ENCODE data around the gene NTSR1. TPM values are rescaled to one million over a fixed set of nuclear protein-coding genes. Genes with fewer than 3 reads are reported as not detected.

Gene NTSR1
- total RNA-seq, 4 donors from 2014 or later = 0.76 TPM; not detected in 3

- Histone ChIP-seq H3K27ac (no peak overlapping the region), H3K27me3 (no peaks in the 10 kb centered on the region), H3K4me1 (no peaks in the 10 kb centered on the region), H3K36me3 (no peaks in the 10 kb centered on the region), H3K4me3 (no peak overlapping the region), H3K9me3 (no peaks in the 10 kb centered on the region)
- no peak for DNase-seq
- TF ChIP-seq POLR2A (IDR thresholded peaks at IDR 0.05) (no peak), CTCF (IDR thresholded peaks at IDR 0.05) (no peak)
Observed at GRCh38 chr20:62766716-62767115, 58.1 kb downstream of the NTSR1 start.

GRCh38 chr20:62768234-62768546, 59.6 kb downstream of the NTSR1 start:
- Histone ChIP-seq H3K36me3 (no peaks in the 10 kb centered on the region), H3K27me3 (no peaks in the 10 kb centered on the region), H3K4me1 (no peaks in the 10 kb centered on the region), H3K4me3 (no peak overlapping the region), H3K27ac (no peak overlapping the region), H3K9me3 (no peaks in the 10 kb centered on the region)
- no peak for DNase-seq
- TF ChIP-seq POLR2A (IDR thresholded peaks at IDR 0.05) = no peak
- no peak for TF ChIP-seq CTCF (IDR thresholded peaks at IDR 0.05)

- no peak overlapping the region for H3K27ac ChIP-seq
- no peak for DNase-seq
- no peaks in the 10 kb centered on the region for H3K36me3 ChIP-seq
- no peaks in the 10 kb centered on the region for H3K27me3 ChIP-seq
- no peak overlapping the region for H3K4me3 ChIP-seq
- H3K9me3 ChIP-seq = no peaks in the 10 kb centered on the region
- H3K4me1 ChIP-seq = no peaks in the 10 kb centered on the region
- TF ChIP-seq CTCF (IDR thresholded peaks at IDR 0.05) (no peak), POLR2A (IDR thresholded peaks at IDR 0.05) (no peak)
Observed at GRCh38 chr20:62768551-62769287, 60.1 kb downstream of the NTSR1 start.

- Histone ChIP-seq H3K9me3 (no peaks in the 10 kb centered on the region), H3K27me3 (no peaks in the 10 kb centered on the region), H3K4me1 (no peaks in the 10 kb centered on the region), H3K27ac (no peak overlapping the region), H3K4me3 (no peak overlapping the region), H3K36me3 (no peaks in the 10 kb centered on the region)
- TF ChIP-seq POLR2A (IDR thresholded peaks at IDR 0.05) = no peak
- no peak for TF ChIP-seq CTCF (IDR thresholded peaks at IDR 0.05)
- DNase-seq = no peak
Observed at GRCh38 chr20:62769346-62770071, 60.9 kb downstream of the NTSR1 start.

GRCh38 chr20:62770111-62770910, 61.7 kb downstream of the NTSR1 start:
- H3K4me1 ChIP-seq = no peaks in the 10 kb centered on the region
- no peaks in the 10 kb centered on the region for H3K36me3 ChIP-seq
- no peaks in the 10 kb centered on the region for H3K27me3 ChIP-seq
- no peak overlapping the region for H3K27ac ChIP-seq
- H3K4me3 ChIP-seq = no peak overlapping the region
- DNase-seq = no peak
- TF ChIP-seq CTCF (IDR thresholded peaks at IDR 0.05) (no peak), POLR2A (IDR thresholded peaks at IDR 0.05) (no peak)
- no peaks in the 10 kb centered on the region for H3K9me3 ChIP-seq

All from Peyer's patch (tissue), 4 donors.